Fibroblast of skin of abdomen (primary cell): ENCODE measurements around the gene CACNA1C.
A peak's percentile ranks its signal among the peaks of the same experiment; 100 is the strongest.
"Not testable (repeated sequence)": the region's sequence is repeated elsewhere in the genome, so short reads cannot be mapped to it uniquely, and the experiment has no call there.

Experiments
- DNase-seq: peaks from one replicate; pipeline ENCODE4 v3.0.0-alpha.2; 2013

Gene CACNA1C

DNA sequence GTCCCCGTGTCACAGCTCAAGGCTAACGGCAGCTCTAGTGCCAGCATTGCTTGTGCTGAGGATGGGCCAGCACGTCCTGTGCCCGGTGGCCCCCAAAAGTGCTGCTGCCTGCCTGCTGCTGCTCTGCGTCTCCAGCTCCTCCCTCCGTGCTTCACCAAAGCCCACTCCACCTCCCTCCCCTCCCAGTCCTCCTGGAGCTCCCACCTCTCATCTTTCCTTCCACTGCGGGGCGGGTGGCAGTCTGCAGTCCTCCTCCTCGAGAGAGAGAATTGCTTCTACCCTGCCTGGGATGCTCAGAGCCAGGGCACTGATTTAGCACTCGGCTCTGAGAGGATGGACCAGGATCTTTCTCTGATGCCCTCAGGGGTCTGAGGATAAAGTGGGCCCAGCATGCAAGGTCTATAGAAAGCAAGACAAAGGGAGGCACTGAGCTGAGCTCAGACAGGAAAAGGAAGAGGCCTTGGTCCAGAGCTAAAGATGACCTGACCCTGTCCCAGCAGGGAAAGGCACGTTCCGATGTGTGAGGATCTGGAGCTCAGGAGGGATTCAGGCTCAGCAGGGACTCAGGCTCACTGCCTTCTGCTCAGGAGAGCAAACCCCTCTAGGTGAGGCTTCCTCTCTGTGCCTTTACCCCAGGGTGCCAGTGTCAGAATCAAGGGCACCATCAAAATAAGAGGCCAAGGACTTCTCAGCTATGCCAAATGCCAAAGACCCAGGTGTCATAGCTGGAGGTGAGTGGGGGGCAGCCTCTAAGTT is 628.8 kb downstream of the CACNA1C start:
- DNase-seq, result no peak

DNA sequence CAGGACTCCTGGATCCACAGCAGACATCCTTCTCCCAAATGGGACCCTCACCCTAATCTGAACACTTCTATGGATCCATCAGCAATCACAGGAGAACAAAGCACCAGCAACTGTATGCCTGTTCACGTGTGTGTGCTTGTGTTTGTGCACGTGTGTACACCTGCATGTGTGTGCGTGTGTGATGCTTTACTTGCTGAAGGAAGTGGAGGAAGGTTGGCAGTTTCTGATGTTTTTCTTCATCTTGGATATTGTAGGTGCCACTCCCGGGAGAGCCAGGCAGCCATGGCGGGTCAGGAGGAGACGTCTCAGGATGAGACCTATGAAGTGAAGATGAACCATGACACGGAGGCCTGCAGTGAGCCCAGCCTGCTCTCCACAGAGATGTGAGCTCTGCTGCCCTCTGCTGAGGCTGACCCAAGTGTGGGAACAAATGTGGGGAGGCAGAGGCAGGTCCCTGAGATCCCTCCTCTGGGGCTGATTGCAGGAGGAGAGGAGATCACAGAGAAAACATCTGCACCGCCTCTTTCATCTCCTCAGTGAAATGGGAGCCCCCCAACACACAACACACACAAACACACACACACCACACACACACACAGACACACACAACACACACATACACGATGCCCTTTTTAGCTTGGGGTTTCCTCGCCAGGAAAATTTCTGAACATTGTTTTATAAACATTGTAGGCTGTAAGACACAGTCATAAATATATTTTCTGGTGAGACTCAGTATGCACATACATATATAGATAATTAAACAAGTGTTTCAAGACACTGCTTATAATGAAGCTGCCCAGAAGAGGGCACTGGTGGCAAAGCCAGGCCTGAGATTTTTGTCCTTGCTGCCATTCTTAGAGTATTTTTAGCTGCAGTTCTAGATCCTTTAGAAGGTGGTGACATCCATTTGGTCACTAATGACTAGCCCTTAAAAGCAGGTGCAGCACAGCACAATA is 629.8 kb downstream of the CACNA1C start:
- DNase-seq, result peak; percentile 71

DNA sequence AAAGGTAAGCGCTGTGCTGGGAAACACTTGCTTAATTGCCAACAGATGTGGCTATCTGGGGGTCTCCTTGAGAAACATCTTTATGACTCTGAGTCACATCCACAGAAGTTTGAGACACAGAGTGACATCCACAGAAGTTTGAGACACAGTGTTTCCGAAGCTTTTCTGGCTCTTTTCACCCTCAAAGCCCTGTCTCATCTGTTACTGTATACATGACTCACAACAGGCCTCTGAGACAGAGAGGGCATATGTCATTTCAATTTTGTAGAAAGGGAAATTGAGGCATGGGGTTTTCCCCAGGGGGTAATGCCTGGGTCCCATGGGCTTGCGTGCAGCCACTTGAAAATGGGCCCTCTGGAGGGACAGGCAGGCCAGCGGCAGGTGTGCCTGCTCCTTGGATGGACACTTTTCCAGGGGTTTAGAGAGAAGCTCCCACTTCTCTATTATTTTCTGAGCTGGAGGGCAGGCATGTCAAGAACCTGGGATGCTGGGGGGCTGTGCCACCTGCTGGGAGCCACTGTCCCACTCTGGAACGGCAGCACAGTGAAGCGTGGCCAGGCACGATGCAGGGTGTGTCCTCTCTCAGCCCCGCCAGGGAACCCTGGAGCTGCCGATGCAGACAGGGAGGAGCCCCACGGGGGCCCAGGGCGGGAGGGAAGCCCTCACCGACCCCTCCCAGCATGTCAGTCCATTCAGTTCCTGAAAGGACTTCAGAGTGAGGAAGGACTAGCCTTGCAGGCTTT is 630.7 kb downstream of the CACNA1C start:
- peak; percentile 20 for DNase-seq

- not testable (repeated sequence) for DNase-seq
Measured at GRCh38 chr12:2684026-2684325, 631.2 kb downstream of the CACNA1C start.

DNA sequence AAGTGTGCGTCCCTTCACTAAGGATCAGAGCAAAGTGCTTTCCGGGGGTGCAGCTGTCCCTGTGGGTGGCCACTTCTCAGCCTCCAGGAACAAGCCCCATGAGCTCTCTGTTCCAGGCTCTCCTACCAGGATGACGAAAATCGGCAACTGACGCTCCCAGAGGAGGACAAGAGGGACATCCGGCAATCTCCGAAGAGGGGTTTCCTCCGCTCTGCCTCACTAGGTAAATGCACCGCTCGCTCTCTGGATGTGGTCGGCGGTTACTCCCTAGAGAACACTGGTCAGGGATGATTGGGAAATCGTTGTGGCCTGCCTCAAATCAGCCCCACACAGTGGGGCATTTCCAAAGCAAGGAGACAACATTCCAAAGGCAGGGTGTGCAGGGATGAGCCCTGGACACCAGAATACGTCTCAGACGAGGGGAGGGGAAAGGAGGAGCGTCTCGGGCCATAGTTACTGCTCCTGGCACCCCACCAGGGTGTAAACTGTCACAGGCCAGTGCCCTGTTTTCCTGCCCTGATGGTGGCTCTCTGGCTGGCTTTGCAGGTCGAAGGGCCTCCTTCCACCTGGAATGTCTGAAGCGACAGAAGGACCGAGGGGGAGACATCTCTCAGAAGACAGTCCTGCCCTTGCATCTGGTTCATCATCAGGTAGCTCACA is 633.0 kb downstream of the CACNA1C start:
- not testable (repeated sequence) for DNase-seq

- no peak for DNase-seq
Measured at GRCh38 chr12:2686280-2686646, 633.5 kb downstream of the CACNA1C start.

DNA sequence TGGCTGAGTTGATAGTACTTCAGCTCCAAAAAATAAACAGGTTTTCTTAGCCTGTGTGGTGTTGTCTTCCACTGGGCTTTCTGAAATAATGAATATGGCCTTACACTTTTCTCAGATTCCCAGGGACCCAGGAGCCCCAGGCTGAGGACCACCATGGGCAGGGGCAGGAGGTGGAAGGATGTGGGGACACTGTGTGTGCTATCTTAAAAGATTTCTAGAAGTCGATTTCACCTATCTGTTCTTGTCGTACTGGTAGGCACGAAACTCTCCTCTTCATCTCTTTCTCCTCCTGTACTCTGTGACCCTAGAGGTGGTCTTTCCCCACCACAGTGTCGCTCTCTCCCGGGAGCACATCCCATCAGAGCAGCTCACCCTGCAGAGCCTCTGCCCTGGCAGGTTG is 634.3 kb downstream of the CACNA1C start:
- DNase-seq, result no peak

GRCh38 chr12:2687726-2688125 is 634.9 kb downstream of the CACNA1C start:
- no peak for DNase-seq

GRCh38 chr12:2688381-2688931 is 635.7 kb downstream of the CACNA1C start:
- DNase-seq, result no peak

- DNase-seq, result no peak
Measured at GRCh38 chr12:2689393-2689792, 636.6 kb downstream of the CACNA1C start.

DNA sequence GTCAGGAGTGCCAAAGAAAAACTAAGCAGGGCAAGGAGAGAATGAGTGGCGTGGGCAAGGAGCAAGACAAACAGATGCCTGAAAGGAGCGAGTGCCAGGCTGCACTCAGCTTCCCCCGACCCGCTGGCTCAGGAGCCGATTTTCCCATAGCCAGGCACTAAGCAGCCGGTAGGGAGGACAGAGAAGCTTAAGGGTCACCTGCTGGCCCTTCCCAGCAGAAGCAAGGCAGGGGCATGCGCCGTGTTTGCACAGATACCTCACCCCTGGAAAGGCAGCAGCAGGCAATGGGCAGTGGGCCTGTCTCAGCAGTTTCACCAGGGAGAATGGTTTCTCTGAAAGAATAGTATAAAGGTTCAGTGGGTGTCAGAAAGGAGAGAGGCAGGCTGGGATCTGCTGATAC is 637.1 kb downstream of the CACNA1C start:
- no peak for DNase-seq

DNA sequence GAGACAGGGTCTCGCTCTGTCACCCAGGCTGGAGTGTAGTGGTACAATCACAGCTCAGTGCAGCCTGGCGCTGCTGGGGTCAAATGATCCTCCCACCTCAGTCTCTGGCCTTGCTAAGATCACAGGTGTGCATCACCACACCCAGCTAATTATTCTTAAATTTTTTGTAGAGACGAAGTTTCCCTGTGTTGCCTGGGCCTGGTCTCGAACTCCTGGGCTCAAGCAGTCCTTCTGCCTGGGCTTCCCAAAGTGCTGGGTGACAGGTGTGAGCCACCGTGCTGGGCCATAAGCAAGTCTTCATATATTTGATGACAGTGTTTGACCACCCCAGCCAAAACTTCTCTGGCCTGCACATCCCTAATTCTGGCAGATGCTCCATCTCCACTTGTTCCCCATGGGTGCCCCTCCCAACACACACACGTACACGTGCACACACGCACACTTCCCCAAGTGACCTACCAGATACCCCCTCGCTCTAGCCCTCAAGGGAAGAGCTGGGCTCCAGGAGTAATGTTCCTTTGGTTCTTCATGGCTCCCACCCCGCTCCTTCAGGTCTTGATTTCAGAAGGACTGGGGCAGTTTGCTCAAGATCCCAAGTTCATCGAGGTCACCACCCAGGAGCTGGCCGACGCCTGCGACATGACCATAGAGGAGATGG is 637.7 kb downstream of the CACNA1C start:
- no peak for DNase-seq

- DNase-seq, result peak; percentile 31
Measured at GRCh38 chr12:2691006-2691344, 638.2 kb downstream of the CACNA1C start.

GRCh38 chr12:2691345-2692071 is 638.7 kb downstream of the CACNA1C start:
- no peak for DNase-seq

GRCh38 chr12:2692080-2692479 is 639.3 kb downstream of the CACNA1C start:
- no peak for DNase-seq

GRCh38 chr12:2693244-2693860 is 640.6 kb downstream of the CACNA1C start:
- DNase-seq, result no peak

- no peak for DNase-seq
Measured at GRCh38 chr12:2693980-2694610, 641.3 kb downstream of the CACNA1C start.

GRCh38 chr12:2696136-2696535 is 643.3 kb downstream of the CACNA1C start:
- DNase-seq, result peak; percentile 13

DNA sequence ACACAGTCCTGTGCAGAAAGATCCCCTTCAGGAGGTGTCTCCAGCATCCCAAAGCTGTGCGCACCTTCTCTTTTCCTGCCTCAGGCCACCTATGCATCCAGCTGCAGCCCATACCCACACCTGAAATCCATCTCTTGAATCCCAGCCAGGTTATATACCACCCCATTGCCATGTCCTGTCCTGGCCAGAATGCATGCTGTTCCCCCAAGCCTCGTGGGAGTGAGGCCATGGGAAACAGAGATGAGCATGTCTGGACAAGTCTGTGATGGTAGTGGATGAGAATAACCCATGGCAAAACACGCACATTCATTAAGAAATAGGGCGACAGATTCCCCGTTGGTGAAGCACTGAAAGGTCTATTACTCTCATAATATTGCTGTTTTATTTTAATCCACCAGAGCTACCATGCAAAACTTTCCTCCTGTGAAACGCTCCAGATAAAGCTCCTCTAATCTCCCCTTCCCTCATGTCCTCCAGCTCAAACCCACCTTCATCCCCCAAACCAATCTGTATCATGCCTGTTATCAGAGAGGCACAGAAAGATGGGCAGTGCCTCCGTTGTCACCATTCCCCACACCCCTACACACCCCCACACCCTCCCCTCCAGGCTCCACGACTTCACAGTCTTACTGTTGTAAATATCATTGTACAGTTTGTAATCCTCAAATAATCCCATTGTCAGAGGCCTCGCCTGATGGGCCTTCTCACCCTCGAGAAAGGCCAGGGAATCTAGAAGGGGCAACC is 644.4 kb downstream of the CACNA1C start:
- DNase-seq, result no peak
